Mesenchymal stem cell (in vitro differentiated cells and primary cell): Measurements from ENCODE around the gene SIX4.

ENCODE experiments used
- DNase-seq: peaks from one replicate; pipeline ENCODE4 v3.0.0-alpha.2; 2013
- H2AFZ ChIP-seq: one replicate; pipeline ENCODE4 v1.6.1; 2013; ENCODE audit warnings: low read depth, mild to moderate bottlenecking, control low read depth, inconsistent platforms, low read length, moderate library complexity
- H2AK5ac ChIP-seq: 2 replicates; pipeline ENCODE4 v1.6.1; 2013; ENCODE audit warnings: low read length, moderate library complexity, mild to moderate bottlenecking, inconsistent platforms; ENCODE audit not compliant: severe bottlenecking
- H2BK120ac ChIP-seq: one replicate; pipeline ENCODE4 v1.6.1; 2013; ENCODE audit warnings: low read depth, mild to moderate bottlenecking, inconsistent platforms, low read length, moderate library complexity
- H2BK12ac ChIP-seq, 2 experiments: one replicate each; pipeline ENCODE4 v1.6.1; 2013; ENCODE audit warnings: inconsistent platforms in 2 of 2, low read length in 2 of 2, mild to moderate bottlenecking in 2 of 2, moderate library complexity in 2 of 2, control low read depth in 1 of 2
- H2BK15ac ChIP-seq: one replicate; pipeline ENCODE4 v1.6.1; 2013; ENCODE audit warnings: mild to moderate bottlenecking, low read depth, inconsistent platforms; ENCODE audit not compliant: poor library complexity, severe bottlenecking
- H2BK5ac ChIP-seq: 2 replicates; pipeline ENCODE4 v1.6.1; 2013; ENCODE audit warnings: low read depth, mild to moderate bottlenecking, low read length, control low read depth, inconsistent platforms; ENCODE audit not compliant: poor library complexity, severe bottlenecking
- H3K14ac ChIP-seq, 2 experiments: one replicate each; pipeline ENCODE4 v1.6.1; 2013; ENCODE audit warnings: inconsistent platforms in 2 of 2, low read length in 2 of 2, control low read depth in 1 of 2, mild to moderate bottlenecking in 1 of 2, moderate library complexity in 1 of 2
- H3K18ac ChIP-seq, 2 experiments: one replicate each; pipeline ENCODE4 v1.6.1; 2013; ENCODE audit warnings: inconsistent platforms in 2 of 2, low read length in 2 of 2, control low read depth in 1 of 2, low read depth in 1 of 2, mild to moderate bottlenecking in 1 of 2
- H3K23ac ChIP-seq, 2 experiments: one replicate each; pipeline ENCODE4 v1.6.1; 2013; ENCODE audit warnings: inconsistent platforms in 2 of 2, low read length in 2 of 2, mild to moderate bottlenecking in 2 of 2, moderate library complexity in 2 of 2, control low read depth in 1 of 2
- H3K27ac ChIP-seq: 2 replicates; pipeline ENCODE4 v1.5.1; 2013; ENCODE audit warnings: mild to moderate bottlenecking, moderate library complexity, low read length, control low read depth, inconsistent platforms; ENCODE audit not compliant: poor library complexity, severe bottlenecking
- H3K27me3 ChIP-seq, 2 experiments: 2 replicates each; pipeline versions ENCODE4 v1.6.1 to v1.7.0; 2013; ENCODE audit warnings: low read length in 2 of 2, mild to moderate bottlenecking in 2 of 2, moderate library complexity in 2 of 2, control low read depth in 1 of 2, inconsistent platforms in 1 of 2; ENCODE audit not compliant: control insufficient read depth in 1 of 2, insufficient read depth in 1 of 2
- H3K36me3 ChIP-seq, 2 experiments: 2 replicates each; pipeline versions ENCODE4 v1.6.1 to v1.7.0; 2013; ENCODE audit warnings: low read length in 2 of 2, control low read depth in 1 of 2, inconsistent platforms in 1 of 2, low read depth in 1 of 2, mild to moderate bottlenecking in 1 of 2; ENCODE audit not compliant: insufficient read depth in 2 of 2, control insufficient read depth in 1 of 2
- H3K4ac ChIP-seq, 2 experiments: one replicate each; pipeline ENCODE4 v1.6.1; 2013; ENCODE audit warnings: inconsistent platforms in 2 of 2, low read length in 2 of 2, mild to moderate bottlenecking in 2 of 2, moderate library complexity in 2 of 2, control low read depth in 1 of 2, low read depth in 1 of 2
- H3K4me1 ChIP-seq: 2 replicates; pipeline ENCODE4 v1.6.1; 2013; ENCODE audit warnings: low read depth, low read length, control low read depth; ENCODE audit not compliant: control insufficient read depth, insufficient read depth
- H3K4me2 ChIP-seq: 2 replicates; pipeline ENCODE4 v1.6.1; 2013; ENCODE audit warnings: low read length, mild to moderate bottlenecking, inconsistent platforms; ENCODE audit not compliant: poor library complexity, severe bottlenecking
- H3K4me3 ChIP-seq, 2 experiments: 2 replicates each; pipeline versions ENCODE4 v1.5.1 to v1.7.0; 2013; ENCODE audit warnings: low read length in 2 of 2, mild to moderate bottlenecking in 2 of 2, control low read depth in 1 of 2, low read depth in 1 of 2; ENCODE audit not compliant: insufficient read depth in 1 of 2
- H3K79me1 ChIP-seq: replicated peaks from 2 replicates; pipeline ENCODE4 v1.6.1; 2013; ENCODE audit warnings: mild to moderate bottlenecking, control low read depth, low read length, inconsistent platforms; ENCODE audit not compliant: poor library complexity, severe bottlenecking
- H3K9ac ChIP-seq: 2 replicates; pipeline ENCODE4 v1.7.0; 2013; ENCODE audit warnings: mild to moderate bottlenecking, low read length, moderate library complexity
- H3K9me3 ChIP-seq: 2 replicates; pipeline ENCODE4 v1.7.0; 2013; ENCODE audit warnings: mild to moderate bottlenecking, low read length; ENCODE audit not compliant: control insufficient read depth
- H4K8ac ChIP-seq: one replicate; pipeline ENCODE4 v1.6.1; 2013; ENCODE audit warnings: inconsistent platforms, mild to moderate bottlenecking, low read length, moderate library complexity
- H4K91ac ChIP-seq: one replicate; pipeline ENCODE4 v1.6.1; 2013; ENCODE audit warnings: mild to moderate bottlenecking, low read length, inconsistent platforms
- WGBS: methylation state at CpG from one replicate; pipeline ENCODE4 v1.1.7; 2013; ENCODE audit warnings: mixed read lengths; 5-methylcytosine and 5-hydroxymethylcytosine counted together

Gene SIX4

GRCh38 chr14:60695327-60695726 is 28.8 kb downstream of the SIX4 start:
- 89% methylated on average over 4 of the region's 4 CpGs for WGBS
- H2AFZ ChIP-seq: no peak overlapping the region
- H3K4ac ChIP-seq: no peak overlapping the region
- no peak overlapping the region for H3K9ac ChIP-seq
- H3K23ac ChIP-seq: no peak overlapping the region
- H3K14ac ChIP-seq: no peak overlapping the region
- H3K9me3 ChIP-seq: peaks cover 37% of the 10 kb centered on the region
- no peaks in the 10 kb centered on the region for H3K27me3 ChIP-seq
- no peak overlapping the region for H4K91ac ChIP-seq
- H2BK15ac ChIP-seq: no peak overlapping the region
- H2BK12ac ChIP-seq: no peak overlapping the region
- no peak overlapping the region for H2BK5ac ChIP-seq
- no peak for DNase-seq
- no peaks in the 10 kb centered on the region for H3K4me1 ChIP-seq
- H3K36me3 ChIP-seq: no peaks in the 10 kb centered on the region
- no peak overlapping the region for H3K4me2 ChIP-seq
- H3K18ac ChIP-seq: no peak overlapping the region
- H4K8ac ChIP-seq: no peak overlapping the region
- no peaks in the 10 kb centered on the region for H3K79me1 ChIP-seq
- no peak overlapping the region for H3K27ac ChIP-seq
- no peak overlapping the region for H3K4me3 ChIP-seq
- H2AK5ac ChIP-seq: no peak overlapping the region
- H2BK120ac ChIP-seq: no peak overlapping the region

- no peaks in the 10 kb centered on the region for H3K36me3 ChIP-seq
- H3K4me1 ChIP-seq: no peaks in the 10 kb centered on the region
- no peak overlapping the region for H2BK15ac ChIP-seq
- H3K4ac ChIP-seq: no peak overlapping the region
- no peak for DNase-seq
- H4K8ac ChIP-seq: no peak overlapping the region
- H2AK5ac ChIP-seq: no peak overlapping the region
- no peak overlapping the region for H3K4me3 ChIP-seq
- H3K9me3 ChIP-seq: peaks cover under 1% of the 10 kb centered on the region
- no peak overlapping the region for H2BK12ac ChIP-seq
- H3K27ac ChIP-seq: no peak overlapping the region
- H3K9ac ChIP-seq: no peak overlapping the region
- no peak overlapping the region for H2BK5ac ChIP-seq
- no peaks in the 10 kb centered on the region for H3K79me1 ChIP-seq
- no peak overlapping the region for H2AFZ ChIP-seq
- H3K18ac ChIP-seq: no peak overlapping the region
- H3K23ac ChIP-seq: no peak overlapping the region
- H3K4me2 ChIP-seq: no peak overlapping the region
- H4K91ac ChIP-seq: no peak overlapping the region
- 90% methylated on average over 2 of the region's 3 CpGs for WGBS
- H3K14ac ChIP-seq: no peak overlapping the region
- H3K27me3 ChIP-seq: no peaks in the 10 kb centered on the region
- no peak overlapping the region for H2BK120ac ChIP-seq
Measured at GRCh38 chr14:60691383-60692113, 32.6 kb downstream of the SIX4 start.

DNA sequence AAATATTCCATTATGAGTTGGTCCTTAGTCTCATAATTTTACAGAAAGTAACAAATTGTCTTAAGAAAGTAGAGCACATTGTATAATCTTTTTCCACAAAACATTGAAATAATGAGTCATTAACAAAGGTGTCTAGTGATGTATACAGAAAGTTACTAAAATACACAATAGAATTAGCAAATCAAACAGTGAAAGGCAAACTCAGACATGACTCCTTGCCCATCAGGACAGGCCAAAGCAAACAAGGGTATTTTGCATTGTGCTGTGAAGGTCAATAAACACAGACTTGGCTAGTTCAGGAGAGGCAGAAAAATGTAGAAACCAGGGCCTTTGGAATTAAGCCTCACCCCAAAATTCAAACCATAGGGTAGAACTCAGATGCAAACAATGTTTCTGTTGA is 37.3 kb downstream of the SIX4 start:
- H4K91ac ChIP-seq: no peak overlapping the region
- no peak overlapping the region for H3K18ac ChIP-seq
- no peak overlapping the region for H3K4me2 ChIP-seq
- no peak overlapping the region for H3K4ac ChIP-seq
- no peak overlapping the region for H3K23ac ChIP-seq
- H3K9me3 ChIP-seq: peaks cover 4% of the 10 kb centered on the region
- no peaks in the 10 kb centered on the region for H3K79me1 ChIP-seq
- H3K36me3 ChIP-seq: no peaks in the 10 kb centered on the region
- DNase-seq: no peak
- no peak overlapping the region for H3K4me3 ChIP-seq
- H3K27me3 ChIP-seq: no peaks in the 10 kb centered on the region
- no peak overlapping the region for H3K27ac ChIP-seq
- no peak overlapping the region for H2BK15ac ChIP-seq
- no peak overlapping the region for H2BK12ac ChIP-seq
- no peak overlapping the region for H2BK5ac ChIP-seq
- no peak overlapping the region for H2AFZ ChIP-seq
- H3K14ac ChIP-seq: no peak overlapping the region
- no peaks in the 10 kb centered on the region for H3K4me1 ChIP-seq
- H2AK5ac ChIP-seq: no peak overlapping the region
- H3K9ac ChIP-seq: no peak overlapping the region
- H4K8ac ChIP-seq: no peak overlapping the region
- no peak overlapping the region for H2BK120ac ChIP-seq

GRCh38 chr14:60684203-60684602 is 39.9 kb downstream of the SIX4 start:
- Histone ChIP-seq H2BK12ac (no peak overlapping the region), H3K36me3 (no peaks in the 10 kb centered on the region)
- 76% methylated on average over 2 of the region's 2 CpGs for WGBS

More at GRCh38 chr14:60684203-60684602, 39.9 kb downstream of the SIX4 start:
- no peaks in the 10 kb centered on the region for H3K4me1 ChIP-seq
- H3K27ac ChIP-seq: no peak overlapping the region
- no peak overlapping the region for H3K4me2 ChIP-seq
- H3K4ac ChIP-seq: no peak overlapping the region
- peaks cover 4% of the 10 kb centered on the region for H3K9me3 ChIP-seq
- H3K23ac ChIP-seq: no peak overlapping the region
- H2BK15ac ChIP-seq: no peak overlapping the region
- no peak overlapping the region for H4K91ac ChIP-seq
- H2AK5ac ChIP-seq: no peak overlapping the region
- H2BK120ac ChIP-seq: no peak overlapping the region
- no peak overlapping the region for H3K18ac ChIP-seq
- DNase-seq: peak; percentile 3
- H3K14ac ChIP-seq: no peak overlapping the region
- no peaks in the 10 kb centered on the region for H3K27me3 ChIP-seq
- no peak overlapping the region for H2BK5ac ChIP-seq
- H3K9ac ChIP-seq: no peak overlapping the region
- no peak overlapping the region for H2AFZ ChIP-seq
- no peaks in the 10 kb centered on the region for H3K79me1 ChIP-seq
- no peak overlapping the region for H3K4me3 ChIP-seq
- no peak overlapping the region for H4K8ac ChIP-seq
